AG10803 (cell line): ENCODE measurements around the gene SLC8A1.

Experiments
- DNase-seq: peaks from one replicate; pipeline ENCODE4 v3.0.0; 2010; ENCODE audit warnings: low read depth
- H3K4me3 ChIP-seq: 2 replicates; pipeline ENCODE4 v1.5.1; 2011; ENCODE audit warnings: mild to moderate bottlenecking, low read length, control low read depth
- CTCF ChIP-seq: conservative IDR thresholded peaks from 2 replicates; pipeline ENCODE4 v1.5.1; 2011; ENCODE audit warnings: mild to moderate bottlenecking, low read length, control low read depth, inconsistent platforms

The SLC8A1 gene

DNA sequence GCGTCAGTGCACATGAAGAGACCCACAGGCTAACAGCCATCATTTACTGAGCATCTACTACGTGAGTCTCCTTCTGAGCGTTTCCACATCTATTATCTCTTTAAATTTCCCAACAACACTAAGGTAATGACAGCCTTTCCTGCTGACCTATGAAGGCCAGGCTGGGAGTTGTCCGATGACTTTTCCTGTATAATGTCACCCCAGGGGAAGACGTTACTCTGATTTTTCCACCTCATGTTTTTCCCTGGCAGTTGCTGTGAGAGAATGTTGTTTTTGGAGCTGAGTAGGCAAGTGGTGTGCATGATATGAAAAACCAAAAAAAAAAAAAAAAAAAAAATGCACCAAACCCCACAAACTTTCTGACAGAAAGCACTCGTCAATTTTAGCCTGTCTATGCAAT is 207.6 kb downstream of the SLC8A1 start:
- H3K4me3 ChIP-seq = no peak overlapping the region

DNA sequence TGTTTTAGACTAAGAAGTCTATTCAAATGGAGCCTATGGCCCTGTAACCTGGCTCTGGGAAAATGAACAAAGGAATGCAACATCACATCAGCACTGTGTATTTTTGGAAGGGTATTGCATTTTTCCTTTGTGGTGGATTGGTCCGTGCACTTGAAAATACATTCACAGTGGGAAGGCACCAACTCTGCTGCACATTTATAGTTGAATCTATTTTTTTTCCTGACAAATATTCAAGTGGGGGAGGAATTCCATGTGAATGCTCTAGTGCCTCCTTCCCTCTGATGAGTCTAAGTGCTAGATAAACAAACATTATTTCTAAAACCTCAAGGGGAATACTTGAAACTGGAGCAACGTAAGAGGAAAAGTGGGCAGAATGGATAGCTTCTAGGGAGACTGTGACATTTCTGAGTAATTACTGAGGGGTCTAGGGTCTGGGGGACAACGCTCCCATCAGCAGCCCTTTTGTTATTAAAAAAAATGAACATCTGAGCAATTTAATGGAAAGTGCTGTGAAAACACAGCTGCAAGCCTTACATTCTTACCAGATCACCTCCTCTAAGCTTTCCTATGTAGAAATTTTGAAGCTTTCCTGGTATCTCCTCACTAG is 208.2 kb downstream of the SLC8A1 start:
- no peak overlapping the region for H3K4me3 ChIP-seq
- peak; percentile 85 for DNase-seq
- TF ChIP-seq CTCF = no peak; the same call in 1 of the 2 replicates

More for the DNA sequence above, 207.6 kb downstream of the SLC8A1 start:
- TF ChIP-seq CTCF = no peak
- no peak for DNase-seq

DNA sequence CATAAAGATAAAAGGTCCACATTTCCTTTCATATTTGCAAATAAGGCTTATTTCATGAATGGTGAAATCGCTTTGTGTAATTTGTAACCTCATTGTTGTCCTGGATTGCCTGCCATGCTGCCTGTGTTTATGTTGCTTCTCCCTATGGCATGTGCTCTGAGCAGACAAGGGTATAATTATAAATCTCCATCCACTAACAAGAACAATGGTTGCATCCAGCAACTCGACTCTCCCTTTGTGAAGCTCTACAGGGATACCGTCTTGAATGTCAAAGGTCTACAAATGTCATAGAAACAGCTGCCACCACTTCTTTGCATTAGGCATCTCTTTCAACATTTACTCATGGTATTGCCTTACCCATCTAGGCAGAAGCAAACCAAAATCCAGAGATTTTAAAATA is 209.6 kb downstream of the SLC8A1 start:
- no peak for TF ChIP-seq CTCF
- H3K4me3 ChIP-seq = no peak overlapping the region
- no peak for DNase-seq

GRCh38 chr2:40240070-40240469 is 211.8 kb downstream of the SLC8A1 start:
- peak; percentile 98 for DNase-seq

DNA sequence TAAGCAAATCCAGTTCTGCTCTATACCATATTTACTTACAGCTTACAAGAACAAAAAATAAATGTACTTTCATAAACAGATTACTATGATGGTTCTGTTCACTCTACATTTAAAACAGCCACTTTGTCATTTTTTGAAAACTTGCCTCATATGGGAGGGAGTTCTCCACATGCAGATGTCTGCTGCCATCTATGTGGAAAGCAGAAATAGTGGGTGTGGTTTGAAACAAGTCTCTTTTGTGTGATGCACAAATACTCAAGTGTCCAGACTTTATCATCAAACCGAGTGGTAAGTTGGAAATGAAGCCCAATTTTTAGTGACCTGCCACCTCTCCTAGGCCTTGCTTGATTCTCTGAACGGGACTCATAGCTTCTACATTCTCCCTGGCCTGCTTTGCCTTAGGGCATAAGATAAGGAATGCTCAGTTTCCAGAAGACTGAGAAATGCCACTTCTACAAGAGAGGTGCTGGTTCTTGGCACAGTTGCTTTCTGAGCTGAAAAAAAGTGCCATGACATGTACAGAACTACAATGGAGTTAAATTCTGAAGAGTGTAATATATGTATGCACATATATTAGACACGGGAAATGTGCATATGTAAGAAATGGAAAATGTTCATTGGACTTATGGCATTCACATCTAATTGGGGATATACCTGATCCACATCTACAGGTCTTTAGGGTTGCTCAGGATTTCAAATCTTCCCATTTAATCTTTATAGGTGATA is 221.0 kb downstream of the SLC8A1 start:
- peak; percentile 46 for DNase-seq
- no peak overlapping the region for H3K4me3 ChIP-seq
- TF ChIP-seq CTCF = peak; percentile 31; the same call in 1 of the 2 replicates

More at GRCh38 chr2:40240070-40240469, 211.8 kb downstream of the SLC8A1 start:
- no peak overlapping the region; the same call in 1 of the 2 replicates for H3K4me3 ChIP-seq
- no peak for TF ChIP-seq CTCF

GRCh38 chr2:40230186-40230585 is 221.7 kb downstream of the SLC8A1 start:
- no peak for DNase-seq
- no peak overlapping the region for H3K4me3 ChIP-seq
- no peak for TF ChIP-seq CTCF

DNA sequence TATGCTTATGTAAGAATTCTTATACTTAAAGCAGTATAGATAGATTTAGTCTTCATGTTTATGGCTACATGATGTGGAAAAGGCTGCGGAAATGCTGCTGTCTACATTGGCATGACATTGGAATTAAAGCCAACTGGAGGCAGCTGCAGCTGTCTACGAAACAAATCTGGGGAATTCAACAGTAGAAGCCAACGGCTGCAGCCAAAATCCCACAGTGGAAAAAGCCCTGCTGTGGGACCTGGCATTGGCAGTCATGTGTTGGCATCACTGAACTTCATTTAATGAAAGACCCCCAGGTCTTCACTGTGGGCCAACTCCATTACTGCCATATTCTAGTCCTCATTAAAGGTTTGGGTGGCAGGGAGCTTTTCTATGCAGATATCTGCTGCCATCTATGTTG is 223.6 kb downstream of the SLC8A1 start:
- no peak for TF ChIP-seq CTCF
- DNase-seq = no peak
- no peak overlapping the region for H3K4me3 ChIP-seq
